GM08714 (cell line): Measurements from ENCODE around the gene PCDHA1.

ENCODE experiments used
- H3K4me3 ChIP-seq: fragments of 200-500 bp; sonication (Bioruptor generic); 2 replicates; pipeline ENCODE4 v1.5.1; 2014; ENCODE audit warnings: mild to moderate bottlenecking, low read length, inconsistent platforms
- ZNF274 ChIP-seq: IDR thresholded peaks from 2 replicates; pipeline ENCODE4 v1.6.1; 2012; ENCODE audit warnings: mild to moderate bottlenecking, low read depth, low read length

The PCDHA1 gene

GRCh38 chr5:140916325-140916724 is 130.4 kb downstream of the PCDHA1 start:
- no peak overlapping the region for H3K4me3 ChIP-seq
- no peak for TF ChIP-seq ZNF274

DNA sequence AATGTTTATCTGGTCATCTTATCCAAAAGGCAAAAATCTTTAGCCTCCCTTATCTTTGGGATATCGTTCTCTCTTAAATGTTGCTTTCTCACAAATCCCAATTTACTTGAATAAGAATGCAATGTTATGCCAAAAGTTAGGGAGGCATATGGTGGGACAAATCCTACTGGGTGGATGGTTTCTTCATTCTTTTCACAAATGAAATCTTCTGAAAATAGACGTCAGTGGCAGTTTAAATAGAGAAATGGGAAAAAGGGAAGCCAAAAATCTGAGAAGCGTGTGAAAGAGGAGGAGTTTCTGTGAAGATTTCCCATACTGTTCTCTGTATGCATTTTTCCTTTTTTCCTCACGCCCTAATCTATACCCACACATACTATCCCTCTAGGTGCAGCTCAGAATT is 137.7 kb downstream of the PCDHA1 start:
- TF ChIP-seq ZNF274 = no peak
- H3K4me3 ChIP-seq = no peak overlapping the region

DNA sequence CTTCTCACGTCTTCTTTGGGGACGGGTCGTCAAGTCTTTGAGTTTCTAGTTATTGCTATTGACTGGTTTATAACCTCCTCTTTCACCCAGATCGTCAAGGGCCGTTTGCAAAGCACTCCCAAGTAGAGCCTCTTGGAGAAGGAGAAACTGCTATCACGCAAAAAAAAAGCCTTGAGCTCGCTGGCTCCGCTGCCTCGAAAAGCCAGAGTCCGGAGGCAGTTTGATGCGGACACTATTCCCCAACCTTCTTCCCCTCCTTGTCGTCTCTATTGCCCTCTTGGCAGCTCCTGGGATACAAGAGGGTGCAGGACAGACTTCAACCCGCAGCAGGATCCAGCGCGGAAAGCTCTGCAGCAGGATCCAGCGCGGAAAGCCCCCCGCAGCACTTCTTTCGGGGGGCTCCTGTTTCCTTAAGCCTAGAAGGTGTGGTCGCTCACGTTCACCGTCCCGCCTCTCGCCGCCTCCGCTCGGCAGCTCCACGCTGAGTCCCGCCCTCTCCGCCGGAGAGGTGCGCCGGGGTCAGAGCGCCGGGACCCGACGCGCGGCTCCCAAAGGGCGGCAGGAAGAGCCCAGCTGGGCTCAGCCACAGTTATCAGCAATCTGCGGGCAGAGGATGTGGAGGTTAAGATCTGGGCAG is 140.0 kb downstream of the PCDHA1 start, which contains the start of gene PCDHAC1:
Gene PCDHAC1 (plus strand): TSS at position 494 of the 637 bp plus-strand sequence. CDS start 594 bp downstream, outside the sequence.
- H3K4me3 ChIP-seq = no peak within 1 kb of the TSS
- no peak for TF ChIP-seq ZNF274

- TF ChIP-seq ZNF274 = no peak
- H3K4me3 ChIP-seq = no peak overlapping the region
Measured at GRCh38 chr5:140926443-140927227, 140.7 kb downstream of the PCDHA1 start.

DNA sequence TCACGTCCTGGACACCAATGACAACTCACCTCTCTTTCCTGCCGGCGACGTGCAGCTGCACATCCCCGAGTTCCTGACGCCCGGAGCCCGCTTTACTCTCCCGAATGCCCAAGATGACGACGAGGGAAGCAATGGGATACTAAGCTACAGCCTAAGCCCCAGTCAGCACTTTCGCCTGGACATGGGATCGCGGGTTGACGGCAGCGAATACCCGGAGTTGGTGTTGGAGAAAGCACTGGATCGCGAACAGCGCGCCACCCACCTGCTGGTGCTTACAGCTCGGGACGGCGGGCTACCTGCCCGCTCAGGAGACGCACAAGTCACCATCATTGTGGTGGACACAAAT is 141.3 kb downstream of the PCDHA1 start:
- TF ChIP-seq ZNF274 = no peak
- H3K4me3 ChIP-seq = no peak overlapping the region

DNA sequence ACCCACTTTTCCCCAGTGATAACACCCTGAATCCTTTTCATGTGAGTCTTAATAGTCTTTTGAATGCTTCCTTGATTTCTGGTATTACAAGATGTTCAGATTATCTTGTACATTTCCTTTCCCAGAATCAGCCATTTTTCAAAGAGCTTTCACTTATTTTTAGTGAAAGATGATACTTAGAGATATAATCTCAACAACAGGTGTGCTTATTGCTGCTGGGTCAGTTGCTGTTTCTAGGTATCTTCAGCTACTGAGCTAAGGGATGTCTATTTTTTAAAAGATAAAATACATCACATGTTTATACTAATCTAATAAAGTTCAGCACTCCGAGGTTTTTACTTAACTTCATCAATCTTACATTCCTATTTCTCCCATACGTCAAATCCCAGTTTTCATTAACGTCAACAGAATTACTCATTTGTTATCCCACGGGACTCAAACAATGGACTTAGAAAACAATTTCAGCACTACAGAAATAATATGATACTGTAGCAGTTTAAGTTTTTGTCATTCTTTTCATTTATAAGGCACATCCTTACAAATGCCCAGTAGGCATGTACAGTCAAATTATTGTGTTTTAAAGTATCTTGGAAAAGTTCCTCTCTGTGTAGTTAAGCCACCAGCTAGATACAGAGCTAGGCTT is 149.1 kb downstream of the PCDHA1 start:
- TF ChIP-seq ZNF274 = no peak
- H3K4me3 ChIP-seq = no peak overlapping the region

- no peak overlapping the region for H3K4me3 ChIP-seq
- no peak for TF ChIP-seq ZNF274
Measured at GRCh38 chr5:140946578-140946977, 160.6 kb downstream of the PCDHA1 start.

- TF ChIP-seq ZNF274 = no peak
Measured at GRCh38 chr5:140951636-140952035, 165.7 kb downstream of the PCDHA1 start.

GRCh38 chr5:140953234-140953633 is 167.3 kb downstream of the PCDHA1 start:
- no peak for TF ChIP-seq ZNF274
- H3K4me3 ChIP-seq = no peak overlapping the region

More at GRCh38 chr5:140951636-140952035, 165.7 kb downstream of the PCDHA1 start:
- no peak overlapping the region for H3K4me3 ChIP-seq

DNA sequence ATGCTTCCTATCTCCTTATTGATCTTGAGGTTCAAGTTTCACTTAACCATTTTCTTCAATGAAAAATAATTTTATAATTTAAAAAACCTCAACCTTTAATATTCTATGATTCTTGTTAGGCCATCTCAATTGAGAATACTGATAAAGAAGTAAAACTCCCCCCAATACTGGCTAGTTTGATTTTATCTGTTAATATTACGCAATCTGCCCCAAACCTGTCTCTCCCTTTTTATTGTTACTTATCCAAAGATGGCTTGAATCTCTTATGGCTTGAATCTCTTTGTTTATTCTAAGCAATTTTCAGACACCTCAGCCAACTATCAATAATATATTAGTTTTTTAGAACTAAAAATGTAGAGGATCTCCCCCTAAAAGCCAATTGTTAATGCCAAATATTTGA is 176.2 kb downstream of the PCDHA1 start:
- H3K4me3 ChIP-seq = no peak overlapping the region
- TF ChIP-seq ZNF274 = no peak

DNA sequence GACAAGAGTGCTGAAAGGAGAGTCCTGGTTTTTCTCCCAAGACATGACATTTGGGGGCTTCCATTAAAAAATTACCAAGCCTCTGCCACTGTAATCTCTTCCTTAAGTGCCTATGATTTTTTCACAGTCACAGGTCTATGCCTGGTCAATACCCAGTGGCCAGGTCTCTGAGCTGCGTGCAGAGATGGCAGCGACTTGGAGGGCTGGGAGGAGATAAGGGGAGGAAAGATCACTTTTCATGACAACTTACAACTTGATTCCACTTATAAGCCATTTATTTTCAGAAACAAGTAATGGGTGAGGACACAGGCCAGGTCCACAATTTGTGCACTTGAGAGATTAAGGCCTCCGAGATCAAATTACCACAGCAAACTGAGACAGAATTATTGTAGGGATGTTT is 178.4 kb downstream of the PCDHA1 start:
- no peak overlapping the region for H3K4me3 ChIP-seq
- TF ChIP-seq ZNF274 = no peak

DNA sequence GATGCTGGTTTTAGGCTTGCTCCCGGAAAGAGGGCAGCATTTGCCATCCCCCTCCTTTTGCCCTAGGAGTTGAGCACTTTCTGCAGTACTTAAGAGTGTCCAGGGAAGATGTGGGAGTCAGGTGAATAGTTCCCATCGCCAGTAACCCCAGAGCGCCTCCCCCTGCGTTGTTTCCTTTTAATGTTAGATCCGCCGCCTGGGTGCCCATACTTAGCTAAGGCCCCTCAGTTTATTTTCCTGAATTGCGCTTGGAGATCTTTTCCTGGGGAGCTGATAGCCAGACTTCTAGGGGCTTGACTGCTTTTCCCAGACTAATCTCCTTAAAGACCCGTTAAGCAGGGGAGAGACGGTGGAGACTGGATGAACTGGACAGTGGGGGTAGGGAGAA is 180.0 kb downstream of the PCDHA1 start:
- TF ChIP-seq ZNF274 = no peak
- H3K4me3 ChIP-seq = no peak overlapping the region

GRCh38 chr5:140966293-140967225 is 180.6 kb downstream of the PCDHA1 start, which contains the start of gene PCDHAC2:
Gene PCDHAC2, plus strand, starts transcription at chr5:140966476. Its CDS starts 291 bp downstream, at chr5:140966767.
- TF ChIP-seq ZNF274 = no peak
- H3K4me3 ChIP-seq = no peak within 1 kb of the TSS
